Measurements from ENCODE around the gene SHISAL2A. TPM values are rescaled to one million over a fixed set of nuclear protein-coding genes. Genes with fewer than 3 reads are reported as not detected.
"Not testable (repeated sequence)": the region's sequence is repeated elsewhere in the genome, so short reads cannot be mapped to it uniquely, and the experiment has no call there.

The SHISAL2A gene
- total RNA-seq, 1 experiment from 2014 or later, result 0.17 TPM

DNA sequence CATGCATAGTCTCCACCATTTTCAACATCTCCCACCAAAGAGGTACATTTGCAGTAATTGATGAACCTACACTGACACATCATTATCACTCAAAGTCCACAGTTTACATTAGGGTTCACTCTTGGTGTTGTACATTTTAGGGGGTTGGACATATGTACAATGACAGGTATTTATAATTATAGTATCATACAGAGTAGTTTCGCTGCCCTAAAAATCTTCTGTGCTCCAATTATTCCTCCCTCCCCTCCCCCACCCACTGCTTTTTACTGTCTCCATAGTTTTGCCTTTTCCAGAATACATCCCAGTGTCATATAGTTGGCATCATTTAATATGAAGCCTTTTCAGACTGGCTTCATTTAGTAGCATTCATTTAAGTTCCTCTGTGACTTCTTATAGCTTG is 51.6 kb downstream of the SHISAL2A start:
- DNase-seq (ENCODE audit: low read depth), result no peak

DNA sequence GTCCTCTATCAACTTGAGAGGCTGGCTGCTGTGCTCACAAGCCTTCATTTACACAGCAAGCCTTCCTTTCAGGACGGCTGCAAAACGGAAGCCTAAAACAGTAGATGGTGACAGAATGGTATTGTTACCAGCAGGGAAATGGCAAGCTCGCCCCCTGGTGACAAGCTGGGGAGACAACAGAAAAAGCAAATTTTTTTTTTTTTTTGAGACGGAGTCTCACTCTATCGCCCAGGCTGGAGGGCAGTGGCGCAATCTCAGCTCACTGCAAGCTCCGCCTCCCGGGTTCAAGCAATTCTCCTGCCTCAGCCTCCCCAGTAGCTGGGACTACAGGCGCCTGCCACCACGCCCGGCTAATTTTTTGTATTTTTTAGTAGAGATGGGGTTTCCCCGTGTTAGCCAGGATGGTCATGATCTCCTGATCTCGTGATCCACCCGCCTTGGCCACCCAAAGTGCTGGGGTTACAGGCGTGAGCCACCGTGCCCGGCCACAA is 53.3 kb downstream of the SHISAL2A start:
- peak; percentile 60 for DNase-seq (ENCODE audit: low read depth)

GRCh38 chr1:52686830-52687229 is 53.9 kb downstream of the SHISAL2A start:
- DNase-seq (ENCODE audit: low read depth), result no peak

DNA sequence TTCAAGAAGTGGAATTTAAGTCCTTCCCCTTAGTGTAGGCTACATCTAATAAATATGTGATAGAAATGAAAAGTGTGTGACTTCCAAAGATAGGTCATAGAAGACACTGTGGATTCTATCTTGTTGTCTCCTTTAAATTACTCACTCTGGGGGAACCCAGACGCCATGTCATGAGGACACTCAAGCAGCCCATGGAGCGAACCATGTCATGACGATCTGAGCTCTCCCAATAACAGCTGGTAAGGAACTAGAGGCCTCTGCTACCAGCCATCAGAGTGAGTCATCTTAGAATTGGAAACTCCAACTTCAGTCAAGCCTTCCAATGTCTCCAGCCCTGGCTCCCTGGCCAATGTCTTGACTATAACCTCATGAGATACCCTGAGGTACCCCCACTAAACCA is 58.9 kb downstream of the SHISAL2A start:
- DNase-seq (ENCODE audit: low read depth), result no peak

DNA sequence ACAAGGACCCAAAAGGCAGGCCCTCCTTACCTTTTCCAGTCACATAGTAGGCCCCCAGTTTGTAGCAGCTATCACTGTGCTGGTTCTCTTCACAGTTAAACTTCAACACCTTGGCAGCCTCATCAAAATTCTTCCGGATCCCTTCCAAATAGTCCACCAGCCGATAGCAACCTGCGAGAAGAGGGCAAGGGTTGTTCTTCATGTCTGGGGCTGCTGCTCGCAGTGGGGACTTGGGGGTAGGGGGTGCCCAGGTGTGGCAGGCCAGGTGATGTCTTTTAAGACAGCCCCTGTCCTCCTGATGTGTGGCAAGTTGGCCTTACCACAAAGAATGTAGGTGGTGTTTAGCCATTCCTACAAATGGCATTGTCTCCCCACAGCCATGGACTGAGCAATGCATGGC is 59.7 kb downstream of the SHISAL2A start:
- DNase-seq (ENCODE audit: low read depth), result no peak

DNA sequence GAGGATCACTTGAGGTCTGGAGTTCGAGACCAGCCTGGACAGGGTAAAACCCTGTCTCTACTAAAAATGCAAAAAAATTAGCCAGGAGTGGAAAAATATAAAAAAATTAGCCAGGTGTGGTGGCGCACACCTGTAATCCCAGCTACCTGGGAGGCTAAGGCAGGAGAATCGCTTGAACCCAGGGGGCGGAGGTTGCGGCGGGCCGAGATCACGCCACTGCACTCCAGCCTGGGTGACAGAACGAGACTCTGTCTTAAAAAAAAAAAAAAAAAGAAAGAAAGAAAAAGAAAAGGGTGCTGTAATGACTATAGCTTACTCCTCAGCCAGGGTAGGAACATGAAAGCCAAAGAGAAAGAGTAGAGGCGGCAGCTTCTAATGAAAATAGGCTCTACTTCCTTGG is 60.4 kb downstream of the SHISAL2A start:
- not testable (repeated sequence) for DNase-seq (ENCODE audit: low read depth)

- DNase-seq (ENCODE audit: low read depth), result no peak
These were observed 60.9 kb downstream of the SHISAL2A start for GRCh38 chr1:52693843-52694242.

GRCh38 chr1:52695627-52696026 is 62.7 kb downstream of the SHISAL2A start:
- no peak for DNase-seq (ENCODE audit: low read depth)

- peak; percentile 93 for DNase-seq (ENCODE audit: low read depth)
These were observed 65.1 kb downstream of the SHISAL2A start, which contains the start of gene COA7 for GRCh38 chr1:52697795-52698674. Gene COA7, minus strand, starts transcription at chr1:52698347. Its CDS starts 21 bp downstream, at chr1:52698326.

DNA sequence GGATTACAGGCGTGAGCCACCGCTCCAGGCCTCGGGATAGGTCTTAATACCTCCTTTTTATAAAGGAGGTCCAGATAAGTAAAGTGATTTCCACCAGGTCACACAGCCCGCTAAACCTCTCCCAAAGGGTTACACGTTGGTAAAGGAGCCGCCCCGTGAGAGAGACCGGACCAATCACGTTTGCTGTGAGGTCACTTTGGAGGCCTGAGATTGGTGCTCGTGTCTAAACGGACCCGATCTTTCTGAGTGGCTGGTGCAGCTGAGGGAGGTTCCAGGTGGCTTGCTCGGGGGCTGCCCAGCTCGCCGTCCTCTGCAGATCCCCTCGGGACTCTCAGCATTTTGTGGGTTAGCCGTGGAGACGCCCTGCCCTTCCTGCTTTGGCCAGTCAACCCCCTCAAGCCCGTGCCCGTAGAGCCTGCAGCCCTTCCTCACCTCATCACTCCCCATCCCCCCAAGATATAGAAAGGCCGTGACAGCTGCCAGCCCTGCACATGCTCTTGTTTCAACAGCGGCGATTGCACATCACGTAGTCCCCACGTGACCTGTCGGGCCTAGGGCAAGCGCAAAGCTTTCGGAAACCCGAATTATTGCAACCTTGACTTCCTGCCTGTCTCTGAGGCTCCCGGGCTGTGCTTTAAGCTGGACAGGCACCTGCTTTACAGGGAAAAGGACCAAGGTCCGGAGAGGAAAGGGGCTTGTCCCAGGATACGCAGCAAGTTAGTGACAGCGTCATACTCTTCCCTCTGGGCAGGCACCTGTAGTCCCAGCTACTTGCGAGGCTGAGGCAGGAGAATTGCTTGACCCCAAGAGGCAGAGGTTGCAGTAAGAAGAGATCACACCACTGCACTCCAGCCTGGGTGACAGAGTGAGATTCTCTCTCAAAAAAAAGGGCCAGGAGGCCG is 70.2 kb downstream of the SHISAL2A start:
- DNase-seq (ENCODE audit: low read depth), result peak; percentile 94

GRCh38 chr1:52706136-52706670 is 73.2 kb downstream of the SHISAL2A start:
- DNase-seq (ENCODE audit: low read depth), result no peak

Other genes with a start within 250 kb of the SHISAL2A start
- gene ORC1, start 228.7 kb upstream of the SHISAL2A start, total RNA-seq (2014; rRNA removed; shearing (Covaris generic)), result 32.6 and 39.5 TPM in 2 replicates
- gene PRPF38A, start 228.6 kb upstream of the SHISAL2A start, total RNA-seq (2014; rRNA removed; shearing (Covaris generic)), result 32.1 and 37.4 TPM in 2 replicates
- 15.5 and 29.6 TPM in 2 replicates for gene TUT4, start 80.1 kb upstream of the SHISAL2A start, total RNA-seq (2014; rRNA removed; shearing (Covaris generic))
- gene GPX7, start 30.8 kb upstream of the SHISAL2A start, total RNA-seq (2014; rRNA removed; shearing (Covaris generic)), result 12.7 and 25.4 TPM in 2 replicates
- gene COA7, start 65.2 kb downstream of the SHISAL2A start, total RNA-seq (2014; rRNA removed; shearing (Covaris generic)), result 11.9 and 12.6 TPM in 2 replicates
- gene ZYG11B, start 93.3 kb downstream of the SHISAL2A start, total RNA-seq (2014; rRNA removed; shearing (Covaris generic)), result 14.2 and 16.2 TPM in 2 replicates
- 2.5 and 3.0 TPM in 2 replicates for gene ZYG11A, start 209.6 kb downstream of the SHISAL2A start, total RNA-seq (2014; rRNA removed; shearing (Covaris generic))